Erythroblast (primary cell): Measurements from ENCODE around the gene EMILIN1.

ENCODE experiments used
- GATA1 ChIP-seq: IDR thresholded peaks from 2 replicates; pipeline ENCODE4 v1.6.1; 2011; ENCODE audit warnings: low read depth, mild to moderate bottlenecking, control low read depth, low read length, moderate library complexity
- POLR2A ChIP-seq: IDR thresholded peaks from 2 replicates; pipeline ENCODE4 v1.6.1; 2011; ENCODE audit warnings: mild to moderate bottlenecking, low read length

GRCh38 chr2:27042159-27042661 is 36.2 kb upstream of the EMILIN1 start:
- TF ChIP-seq POLR2A, result no peak
- no peak for TF ChIP-seq GATA1
